Right kidney (tissue), 1 donor: ENCODE measurements around the gene SYCE3.

Source experiments
- DNase-seq: peaks from one replicate; pipeline ENCODE4 v3.0.0-alpha.2; 2016

SYCE3 gene

DNA sequence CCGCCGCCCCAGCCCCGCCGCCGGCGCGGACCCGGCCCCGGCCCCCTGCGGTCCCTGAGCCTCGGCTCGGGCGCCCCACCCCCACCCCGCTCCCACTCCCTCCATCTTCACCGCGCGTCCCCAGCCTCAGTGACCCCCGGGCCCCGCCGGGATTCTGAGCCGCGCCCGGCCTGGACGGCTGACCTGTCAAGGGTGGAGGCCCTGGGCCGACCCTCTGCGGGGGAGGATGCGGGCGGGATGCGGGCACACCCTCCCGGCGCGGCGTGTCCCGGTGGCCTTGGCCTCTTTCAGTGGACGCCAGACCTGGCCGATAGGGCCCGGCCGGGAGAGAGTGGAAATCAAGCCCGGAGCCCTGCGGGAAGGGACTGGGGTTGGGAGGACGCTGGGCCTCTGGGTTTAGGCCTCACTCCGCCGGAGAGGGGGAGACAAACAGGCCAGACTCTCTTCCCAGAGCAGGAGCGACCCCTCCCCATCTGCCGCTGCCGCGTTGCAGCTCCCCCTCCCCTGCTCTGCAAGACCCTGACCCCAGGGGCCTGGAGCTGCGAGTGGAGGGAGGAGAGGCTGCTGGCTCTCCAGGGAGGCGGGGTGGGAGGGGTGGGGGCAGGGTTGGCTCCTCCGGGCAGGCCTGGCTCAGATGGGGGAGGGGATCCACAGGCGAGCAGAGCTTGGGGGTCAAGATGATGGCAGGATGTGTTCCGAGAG, 38.4 kb upstream of the SYCE3 start:
- no peak for DNase-seq

DNA sequence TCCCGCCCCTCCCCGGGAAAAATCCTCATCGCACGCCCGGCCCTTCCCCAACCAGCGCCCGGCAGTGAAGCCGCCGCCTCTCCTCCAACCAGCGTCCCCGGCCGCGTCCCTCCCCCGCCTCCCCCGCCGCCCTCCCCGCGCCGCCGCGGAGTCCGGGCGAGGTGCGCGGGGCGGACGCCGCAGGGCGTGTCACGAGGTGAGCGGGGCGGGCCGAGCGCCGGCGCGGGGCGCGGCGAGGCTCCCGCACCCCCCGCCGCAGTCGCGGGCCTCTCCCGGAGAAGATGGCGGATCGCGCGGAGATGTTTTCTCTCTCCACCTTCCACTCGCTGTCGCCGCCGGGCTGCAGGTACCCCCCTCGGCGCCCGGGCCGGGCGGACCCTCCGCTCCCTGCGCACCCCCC, 37.8 kb upstream of the SYCE3 start, which contains the start of gene MAPK8IP2:
MAPK8IP2 (plus strand) TSS at position 256 of the 400 bp plus-strand sequence; CDS start at position 282, 26 bp downstream.
- no peak for DNase-seq

DNA sequence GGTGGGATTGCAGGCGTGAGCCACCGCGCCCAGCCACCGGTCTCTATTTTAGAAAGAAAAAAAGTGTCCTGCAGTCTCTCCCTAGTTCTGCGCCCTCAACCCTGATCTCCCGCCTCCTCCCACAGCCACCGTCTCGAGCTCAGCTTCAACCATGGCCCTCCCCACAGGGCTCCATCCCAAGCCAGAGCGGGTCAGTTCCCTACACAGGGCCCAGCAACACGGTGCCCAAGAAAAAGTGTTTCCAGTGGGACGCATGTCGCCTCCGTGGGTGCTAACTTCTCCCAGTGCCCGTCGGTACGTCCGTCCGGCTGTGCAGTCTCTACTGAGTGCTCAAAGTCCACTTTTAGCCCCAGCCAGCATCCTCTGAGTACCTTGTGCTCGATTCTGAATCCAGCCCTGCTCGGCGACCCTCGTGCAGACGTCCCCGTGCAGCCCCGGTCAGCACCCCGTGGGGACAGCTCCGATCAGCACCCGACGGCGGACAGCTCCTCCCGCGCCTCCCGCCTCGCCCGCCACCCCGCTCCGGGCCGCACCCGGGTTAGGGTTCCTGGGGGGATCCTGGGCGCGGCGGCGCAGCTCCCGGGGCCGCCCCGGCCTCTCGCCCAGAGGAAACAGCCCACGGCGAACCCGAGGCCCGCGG, 37.2 kb upstream of the SYCE3 start:
- peak; percentile 61 for DNase-seq

DNA sequence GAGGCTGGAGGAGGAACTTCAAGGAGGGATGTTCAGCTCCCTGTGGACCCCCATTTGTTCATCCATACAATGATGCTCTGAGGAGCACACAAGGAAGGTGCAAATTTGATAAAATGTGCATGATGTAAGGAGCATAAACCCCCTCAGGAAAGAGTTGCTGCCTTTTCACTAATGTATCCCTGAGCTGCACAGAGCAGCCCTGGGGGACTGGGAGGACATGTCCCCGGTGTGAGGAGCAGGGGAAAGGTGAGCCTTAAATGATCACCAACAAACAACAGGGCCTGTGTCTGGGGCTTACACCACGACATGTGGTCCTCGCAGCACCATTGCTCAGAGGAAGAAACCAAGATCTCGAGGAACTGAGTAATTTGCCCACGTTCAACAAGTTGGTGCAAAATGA, 34.4 kb upstream of the SYCE3 start:
- DNase-seq = no peak

DNA sequence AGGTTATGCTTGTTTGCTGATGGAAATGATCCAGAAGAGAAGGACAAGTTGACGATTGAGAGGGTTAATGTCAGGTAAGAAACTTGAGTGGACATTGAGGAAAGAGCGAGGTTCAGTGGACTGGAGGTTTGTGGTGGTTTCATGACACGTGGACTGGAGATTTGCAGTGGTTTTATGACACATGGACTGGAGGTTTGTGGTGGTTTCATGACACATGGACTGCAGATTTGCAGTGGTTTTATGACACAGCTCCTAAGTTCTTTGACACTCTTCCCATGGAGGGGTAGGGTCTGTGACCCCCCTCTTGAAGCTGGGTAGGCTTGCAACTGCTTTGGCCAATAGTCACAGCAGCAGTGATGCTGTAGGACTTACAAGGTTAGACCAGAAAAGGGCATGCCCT, 32.5 kb upstream of the SYCE3 start:
- no peak for DNase-seq

DNA sequence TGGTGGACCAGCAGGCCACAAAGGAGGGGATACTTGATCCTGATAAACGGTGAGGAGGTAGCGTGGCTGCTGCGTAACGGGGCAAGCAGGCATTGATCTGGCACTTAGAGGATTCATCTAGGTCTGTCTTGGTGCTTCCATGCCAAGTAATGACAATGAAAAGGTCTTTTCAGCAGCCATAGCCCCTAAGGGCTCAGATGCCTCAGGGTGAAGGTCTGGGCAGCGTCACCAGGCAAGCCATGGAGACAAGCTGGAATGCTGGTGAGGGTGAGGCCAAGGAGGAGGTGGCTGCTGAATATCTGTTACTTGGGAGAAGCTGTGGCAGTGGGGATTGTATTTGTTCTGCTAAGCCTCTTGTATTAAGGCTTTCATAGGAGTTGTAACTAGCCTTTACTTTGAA, 24.7 kb upstream of the SYCE3 start:
- DNase-seq = no peak

DNA sequence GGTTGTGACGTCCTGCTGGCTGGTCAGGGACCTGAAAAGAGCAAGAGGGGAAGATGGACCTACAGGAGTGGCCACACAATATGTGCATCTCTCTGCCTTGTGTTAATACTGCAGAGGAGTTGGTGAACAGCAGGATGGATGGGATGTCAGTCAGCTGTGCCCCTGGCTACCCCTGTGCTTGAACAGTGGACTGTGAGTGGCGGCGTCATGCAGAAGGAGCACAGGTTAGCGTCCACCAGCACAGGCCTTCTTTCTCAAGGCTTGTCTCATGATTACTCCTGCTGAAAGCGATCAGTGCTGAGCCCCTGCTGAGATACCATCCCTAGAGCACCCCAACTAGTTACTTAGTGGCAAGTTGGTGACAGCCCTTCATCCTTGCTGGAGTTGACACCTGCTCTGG, 23.7 kb upstream of the SYCE3 start:
- no peak for DNase-seq

DNA sequence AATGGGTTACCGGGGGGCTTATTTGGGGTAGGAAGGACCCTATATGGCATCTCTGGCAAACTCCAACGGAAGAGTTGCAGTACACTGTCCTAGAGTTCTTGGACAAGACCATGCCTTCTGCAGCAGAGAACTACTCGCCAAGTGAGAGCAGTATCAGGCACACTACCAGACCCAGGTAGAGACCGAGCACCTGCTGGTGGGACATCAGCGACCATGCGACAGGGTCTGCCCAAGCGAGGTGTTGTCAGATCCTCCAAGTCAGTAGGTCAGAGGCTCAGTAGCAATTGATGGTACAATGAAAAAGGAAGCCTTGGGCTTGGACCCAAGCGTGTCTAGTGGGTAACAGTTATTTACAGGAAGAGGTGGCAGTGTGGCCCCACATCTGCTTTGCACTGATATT, 23.1 kb upstream of the SYCE3 start:
- DNase-seq = no peak

DNA sequence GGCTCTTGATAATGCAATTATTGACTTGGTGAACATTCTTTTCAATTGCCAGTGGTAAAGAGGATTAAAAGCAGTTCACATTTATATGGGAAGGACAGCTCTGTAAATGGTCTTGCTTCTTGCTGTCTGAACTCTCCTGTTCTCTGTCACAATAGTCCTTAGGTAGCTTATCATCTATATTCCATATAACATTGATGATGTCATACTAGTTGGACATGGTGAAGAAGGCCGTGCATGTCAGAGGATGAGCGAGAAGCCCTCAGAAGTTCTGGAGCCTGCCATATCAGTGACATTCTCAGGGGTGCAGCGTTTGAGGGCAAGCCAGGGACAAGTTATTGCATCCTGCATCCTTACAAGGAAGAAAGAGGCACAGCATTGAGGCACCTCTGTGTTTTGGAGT, 22.5 kb upstream of the SYCE3 start:
- no peak for DNase-seq

DNA sequence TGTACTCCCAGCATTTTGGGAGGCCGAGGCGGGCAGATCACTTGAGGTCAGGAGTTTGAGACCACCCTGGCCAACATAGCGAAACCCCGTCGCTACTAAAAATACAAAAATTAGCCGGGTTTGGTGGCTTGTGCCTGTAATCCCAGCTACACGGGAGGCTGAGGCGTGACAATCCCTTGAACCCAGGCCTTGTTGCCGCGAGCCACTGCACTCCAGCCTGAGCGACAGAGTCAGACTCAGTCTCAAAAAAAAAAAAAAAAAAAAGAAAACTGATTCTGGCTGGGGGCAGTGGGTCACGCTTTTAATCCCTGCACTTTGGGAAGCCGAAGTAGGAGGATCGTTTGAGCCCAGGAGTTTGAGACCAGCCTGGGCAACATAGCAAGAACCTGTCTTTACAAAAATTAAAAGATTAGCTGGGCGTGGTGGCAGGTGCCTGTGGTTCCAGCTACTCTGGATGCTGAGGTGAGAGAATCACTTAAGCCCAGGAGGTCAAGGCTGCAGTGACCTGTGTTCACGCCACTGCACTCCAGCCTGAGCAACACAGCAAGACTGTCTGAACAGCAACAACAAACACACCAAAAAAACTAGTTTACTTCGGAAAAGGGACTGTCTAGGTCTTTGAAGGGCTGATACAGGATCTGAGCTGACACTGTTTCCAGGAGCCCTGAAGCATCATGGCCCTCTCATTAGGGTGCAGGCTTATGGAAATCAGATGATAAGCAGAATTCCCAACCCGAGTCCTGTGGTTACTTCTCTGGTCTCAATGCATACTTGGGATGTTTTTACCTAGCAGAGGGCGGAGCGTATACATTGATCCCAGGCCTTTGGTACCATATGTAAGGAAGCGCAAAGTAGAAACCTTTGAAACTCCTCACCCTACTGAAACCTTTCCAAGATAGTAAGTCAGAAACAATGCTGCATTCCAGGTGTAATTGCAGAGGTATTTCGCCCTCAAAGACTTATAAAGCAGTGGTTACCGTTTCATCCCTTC, 21.7 kb upstream of the SYCE3 start:
- no peak for DNase-seq

DNA sequence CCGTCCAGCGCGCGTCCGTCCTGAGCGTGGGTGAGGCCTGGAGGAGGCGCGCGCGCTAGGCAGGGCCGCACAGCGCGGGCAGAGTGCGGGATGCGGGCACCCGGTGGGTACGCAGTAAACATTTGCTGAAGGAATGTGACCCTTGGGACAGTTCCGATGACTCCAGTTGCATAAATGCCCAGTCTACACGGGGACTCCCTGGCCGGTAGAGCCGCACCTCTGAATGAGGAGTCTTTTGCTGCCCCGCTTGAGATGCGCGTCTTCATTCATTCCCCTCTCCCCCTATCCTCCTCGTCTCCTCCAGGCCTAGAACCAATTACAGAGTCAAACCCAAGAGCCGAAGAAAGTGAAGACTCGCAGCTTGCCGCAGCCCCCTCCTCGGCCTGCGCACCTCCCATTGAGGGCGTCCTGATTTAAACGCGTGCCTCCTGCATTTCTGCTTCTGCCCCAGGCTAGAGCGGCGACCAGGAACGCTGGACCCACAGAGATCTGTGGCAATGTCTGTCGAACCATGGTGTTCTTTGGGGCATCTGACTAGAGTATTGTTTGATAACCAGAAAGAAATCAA, 20.7 kb upstream of the SYCE3 start:
- DNase-seq = peak; percentile 95

DNA sequence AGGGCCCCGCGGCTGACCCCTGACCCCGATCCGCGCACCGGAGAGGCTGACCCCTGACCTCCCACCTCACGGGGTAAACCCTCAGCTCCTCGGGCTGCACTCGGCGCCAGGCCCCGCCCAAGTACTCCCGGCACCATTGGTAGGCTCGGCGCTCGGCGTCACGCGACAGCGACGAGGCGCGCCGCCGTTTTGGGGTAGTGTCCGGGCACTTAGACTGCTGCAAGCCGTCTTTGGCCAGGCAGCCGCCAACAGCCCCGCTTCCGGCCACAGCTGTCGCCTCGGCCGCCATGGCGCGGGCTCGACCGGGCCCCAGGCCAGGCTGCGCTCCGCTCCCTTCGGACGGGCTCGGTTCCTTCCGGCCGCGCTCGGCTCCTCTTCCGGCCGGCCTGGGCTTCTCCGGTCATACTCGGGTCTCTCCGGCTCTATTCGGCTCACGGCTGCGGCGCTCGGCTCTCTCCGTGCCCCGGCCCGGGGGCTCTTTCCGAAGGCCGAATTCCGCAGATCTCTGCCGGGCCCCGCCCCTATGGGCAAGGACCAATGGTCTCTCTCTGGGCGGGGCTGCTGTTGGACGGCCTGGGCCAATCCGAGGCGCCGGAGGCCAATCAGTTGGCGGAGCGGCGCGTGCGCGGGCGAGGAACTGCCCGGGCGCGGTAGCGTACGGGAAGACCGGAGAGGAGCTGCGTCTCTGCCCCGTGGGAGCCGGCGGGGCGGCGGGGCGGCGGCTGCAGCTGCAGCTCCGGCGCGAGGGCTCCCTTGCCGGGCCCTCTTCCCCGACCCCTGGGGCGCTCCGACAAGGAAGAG, 20.0 kb upstream of the SYCE3 start, which contains the start of gene CHKB:
CHKB (minus strand) TSS at position 357 of the 801 bp plus-strand sequence; CDS start at position 289, 68 bp downstream.
- peak; percentile 99 for DNase-seq

DNA sequence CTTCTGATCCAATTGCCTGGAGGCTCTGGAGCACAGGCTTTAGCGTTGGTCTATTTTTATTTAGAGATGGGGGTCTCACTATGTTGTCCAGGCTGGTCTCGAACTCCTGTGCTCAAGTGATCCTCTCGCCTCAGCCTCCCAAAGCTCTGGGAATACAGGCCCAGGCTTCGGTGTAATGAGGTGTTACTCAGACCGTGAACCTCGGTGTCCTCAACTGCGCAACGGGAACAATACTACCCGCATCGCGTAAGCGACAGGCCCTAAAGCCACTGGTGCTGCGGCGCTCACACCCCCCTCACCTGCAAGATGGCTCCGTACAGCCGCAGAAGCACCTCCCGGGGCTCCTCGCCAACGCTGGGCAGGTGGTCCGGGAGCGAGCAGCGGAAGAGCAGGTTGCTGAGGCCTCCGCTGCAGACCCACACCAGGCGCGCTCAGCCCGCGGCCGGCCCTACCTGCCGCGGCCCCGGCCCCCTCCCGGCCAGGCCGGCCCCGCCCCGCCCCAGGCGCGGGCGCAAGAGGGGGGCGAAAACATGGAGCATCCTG, 19.3 kb upstream of the SYCE3 start:
- no peak for DNase-seq

DNA sequence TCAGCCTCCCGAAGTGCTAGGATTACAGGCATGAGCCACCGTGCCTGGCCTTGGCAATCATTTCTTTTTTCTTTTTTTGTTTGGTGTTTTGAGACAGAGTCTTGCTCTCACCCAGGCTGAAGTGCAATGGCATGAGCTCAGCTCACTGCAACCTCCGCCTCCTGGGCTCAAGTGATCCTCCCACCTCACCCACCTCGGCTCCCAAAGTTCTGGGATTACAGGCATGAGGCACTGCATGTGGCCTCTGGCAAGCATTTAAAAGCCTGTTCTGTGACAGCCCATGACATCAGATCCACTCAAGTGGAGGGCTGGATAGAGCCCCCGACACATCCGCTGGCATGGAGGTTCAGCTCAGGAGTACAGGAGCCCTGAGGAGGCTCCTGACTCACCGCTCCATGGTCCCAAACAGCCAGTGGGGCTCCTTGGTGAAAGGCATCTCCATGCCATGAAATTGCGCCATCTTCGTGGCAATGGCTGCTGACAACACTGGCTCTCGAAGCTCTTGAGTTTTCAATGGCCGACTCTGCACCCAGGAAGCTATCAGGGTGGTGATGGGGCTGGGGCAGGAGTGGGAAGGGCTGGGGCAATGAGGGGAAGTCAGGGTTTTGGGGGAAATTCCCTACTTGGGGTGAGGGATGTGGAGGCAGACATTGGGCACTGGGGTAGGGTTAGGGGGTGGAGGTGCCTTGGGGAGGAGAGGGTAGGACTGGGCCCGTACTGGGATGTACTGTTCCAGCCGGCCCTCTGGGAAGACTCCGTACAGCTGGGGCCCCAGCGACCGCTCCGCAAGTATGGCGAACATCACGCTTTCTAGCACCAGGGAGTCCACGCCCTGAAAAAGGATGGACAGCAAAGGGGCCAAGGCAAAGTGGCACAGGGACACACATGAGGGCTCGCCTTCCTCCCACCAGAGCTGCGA, 18.6 kb upstream of the SYCE3 start:
- no peak for DNase-seq

DNA sequence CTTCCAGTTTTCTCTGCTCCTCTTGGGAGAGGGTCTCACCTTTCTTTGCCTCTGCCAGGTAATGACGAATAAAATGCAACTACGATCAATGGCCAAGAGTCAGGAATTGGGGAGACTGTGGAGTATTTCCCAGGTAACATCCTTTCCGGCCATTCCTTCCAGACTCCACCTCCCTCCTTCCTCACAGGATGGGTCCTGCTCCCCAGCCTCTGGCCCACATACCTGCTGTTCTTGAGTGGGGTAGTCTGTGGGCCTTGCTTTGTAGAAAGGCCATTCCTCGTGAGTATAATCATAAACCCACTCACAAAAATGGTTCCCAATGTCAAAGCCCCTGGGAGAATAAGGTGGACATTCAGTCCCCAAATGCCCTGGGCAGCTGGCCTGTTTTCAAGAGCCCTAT, 17.0 kb upstream of the SYCE3 start:
- no peak for DNase-seq

DNA sequence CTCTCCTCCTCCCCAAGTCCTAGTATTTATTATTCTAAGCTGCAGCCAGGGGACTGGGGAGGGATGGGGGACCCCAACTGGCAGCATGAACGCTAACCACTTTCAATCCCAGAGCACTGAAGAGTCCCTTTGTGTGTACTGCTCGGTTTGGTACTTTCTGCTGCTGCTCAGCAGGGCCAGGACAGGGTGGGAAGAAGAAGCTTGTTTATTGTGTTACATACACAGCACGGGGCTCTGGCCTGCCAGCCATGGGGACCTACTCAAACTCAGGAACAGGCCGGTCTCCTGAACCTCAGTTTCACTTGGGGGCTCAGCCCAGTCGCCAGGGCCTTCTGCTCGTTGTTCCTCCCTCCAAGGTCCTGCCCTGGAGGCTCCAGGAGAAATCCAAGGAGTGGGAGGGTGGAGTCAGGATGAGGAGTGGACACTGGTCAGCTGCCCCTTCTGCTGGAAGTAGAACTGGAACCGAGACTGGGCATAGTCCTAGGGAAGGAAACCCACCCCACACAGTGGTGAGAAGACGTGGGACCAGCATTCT, 16.1 kb upstream of the SYCE3 start:
- no peak for DNase-seq

DNA sequence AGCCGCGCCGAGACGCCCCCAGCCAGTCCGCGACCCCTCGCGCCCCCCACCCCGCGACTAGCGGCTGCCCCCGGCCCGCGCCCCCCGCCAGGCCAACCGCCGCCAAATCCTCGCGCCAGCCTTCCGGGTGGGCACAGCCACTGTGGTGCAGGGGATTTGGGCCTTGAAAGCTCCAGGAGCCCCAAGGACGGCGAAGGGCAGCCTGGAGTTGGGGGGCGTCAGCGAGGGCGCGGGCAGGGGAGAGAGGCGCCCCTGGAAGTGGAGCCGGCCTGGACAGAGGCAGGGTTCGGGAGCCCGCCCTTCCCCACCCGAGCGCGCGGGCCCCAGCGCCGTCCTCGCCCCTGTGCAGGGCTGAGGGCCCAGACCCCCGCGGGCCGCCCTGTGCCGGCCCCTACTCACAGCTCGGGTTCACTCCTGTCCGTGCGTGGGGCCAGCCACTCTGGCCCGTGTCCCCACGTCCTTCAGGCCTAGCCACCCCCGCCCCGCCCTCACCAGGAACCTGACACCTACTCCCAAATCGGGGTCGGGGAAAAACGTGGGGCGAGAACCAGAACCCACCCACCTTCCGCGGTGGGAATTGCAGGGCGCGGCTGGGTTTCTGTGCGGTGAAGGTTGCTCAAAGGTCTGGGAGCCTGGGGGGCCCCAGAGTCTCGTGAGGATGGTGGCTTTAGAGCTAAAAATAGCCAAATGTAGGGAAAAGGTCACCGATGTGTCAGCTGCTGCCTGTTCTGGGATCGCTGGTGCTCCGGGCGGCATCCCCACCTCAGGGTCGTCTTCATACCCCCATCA, 15.5 kb upstream of the SYCE3 start, which contains the start of gene CPT1B:
CPT1B (minus strand) TSS at position 441 of the 789 bp plus-strand sequence. CDS start 512 bp downstream, outside the sequence.
- no peak for DNase-seq

DNA sequence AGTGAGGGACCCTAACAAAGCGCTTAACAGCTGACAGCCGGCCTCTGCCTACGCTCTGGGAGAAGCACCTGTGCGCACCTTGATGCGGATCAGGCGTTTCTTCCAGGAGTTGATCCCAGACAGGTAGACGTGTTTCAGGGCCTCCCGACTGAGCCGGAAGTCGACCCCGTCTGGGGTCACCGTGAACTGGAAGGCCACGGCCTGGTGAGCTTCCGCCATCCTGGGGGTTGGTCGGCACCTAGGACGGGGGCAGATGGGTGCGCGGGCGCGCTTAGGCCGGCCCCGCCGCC, 14.9 kb upstream of the SYCE3 start:
- DNase-seq = no peak
